HG03064 (cell line): ENCODE data around the gene MAPK13.
"Not testable (repeated sequence)": the region's sequence is repeated elsewhere in the genome, so short reads cannot be mapped to it uniquely, and the experiment has no call there.

Experiments
- ATAC-seq: cut with Tn5 transposase; IDR thresholded peaks from one replicate; pipeline ENCODE4 v1.9.1; 2021; ENCODE audit warnings: low read depth; ENCODE audit not compliant: unreplicated experiment

The MAPK13 gene

DNA sequence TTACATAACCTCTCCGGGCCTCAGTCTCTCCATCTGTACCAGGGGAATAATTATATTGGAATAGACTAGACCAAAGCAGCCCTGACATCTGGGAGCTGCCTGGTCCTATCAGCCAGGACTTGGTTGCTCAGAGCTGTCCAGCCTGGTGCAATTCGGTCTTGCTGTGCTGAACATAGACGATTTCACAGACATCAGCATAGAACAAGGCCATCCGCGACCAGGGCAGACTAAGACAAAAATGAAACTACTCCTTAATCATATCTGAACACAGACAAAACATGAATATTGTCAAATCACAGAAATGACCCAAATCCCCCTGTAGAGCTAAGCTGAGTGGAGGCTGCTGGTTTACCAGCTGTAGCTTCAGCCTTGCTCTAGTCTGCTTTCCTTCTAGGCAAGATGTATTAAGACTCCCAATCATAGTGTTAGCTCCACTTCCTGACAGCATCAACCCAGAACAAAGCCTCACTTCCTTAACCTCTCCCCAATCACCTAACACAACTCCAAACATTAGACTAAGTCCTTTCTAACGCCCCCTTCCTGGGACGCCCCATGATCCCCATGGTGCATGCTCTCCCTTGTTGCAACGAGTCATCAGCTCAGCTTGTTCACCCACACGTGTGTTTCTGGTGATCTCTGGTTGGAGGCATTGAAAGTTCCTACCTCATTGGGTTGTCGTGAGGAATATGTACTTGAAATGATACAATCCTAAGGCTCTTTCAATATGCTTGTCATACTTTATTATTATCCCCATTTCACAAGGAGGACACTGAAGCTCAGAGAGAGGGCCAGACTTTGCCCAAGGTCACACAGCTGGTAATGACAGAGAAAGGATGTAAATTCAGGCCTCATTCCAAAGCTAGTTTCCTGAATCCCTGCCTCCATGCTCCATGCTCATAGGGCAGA, 3.5 kb upstream of the MAPK13 start:
- ATAC-seq, result no peak

DNA sequence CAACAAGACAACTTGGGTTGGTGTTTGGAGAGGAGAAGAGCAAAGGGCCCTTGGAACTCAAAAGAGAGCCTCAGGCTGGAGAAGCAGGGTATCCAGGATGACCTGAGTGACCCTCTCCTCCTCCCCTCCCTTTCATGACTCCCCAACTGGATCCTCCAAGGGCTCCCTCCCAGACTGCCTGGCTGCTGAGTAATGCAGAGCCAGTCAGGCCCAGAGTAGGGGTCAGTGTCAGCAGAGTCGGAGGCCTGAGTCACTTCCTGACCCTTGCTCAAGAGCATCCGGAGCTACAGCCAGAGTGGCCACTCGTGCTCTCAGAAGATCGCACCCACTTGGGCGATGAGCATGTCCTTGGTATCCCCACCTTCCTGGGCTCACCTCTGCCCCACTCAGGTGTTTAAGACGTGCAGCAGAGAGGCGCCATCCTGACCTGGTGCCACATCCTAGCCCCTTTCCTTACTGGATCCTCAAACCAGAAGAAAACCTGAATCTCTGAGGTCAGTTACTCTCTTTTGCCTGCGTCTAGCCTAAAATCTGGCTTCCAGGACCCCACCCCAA, 2.8 kb upstream of the MAPK13 start:
- no peak for ATAC-seq

DNA sequence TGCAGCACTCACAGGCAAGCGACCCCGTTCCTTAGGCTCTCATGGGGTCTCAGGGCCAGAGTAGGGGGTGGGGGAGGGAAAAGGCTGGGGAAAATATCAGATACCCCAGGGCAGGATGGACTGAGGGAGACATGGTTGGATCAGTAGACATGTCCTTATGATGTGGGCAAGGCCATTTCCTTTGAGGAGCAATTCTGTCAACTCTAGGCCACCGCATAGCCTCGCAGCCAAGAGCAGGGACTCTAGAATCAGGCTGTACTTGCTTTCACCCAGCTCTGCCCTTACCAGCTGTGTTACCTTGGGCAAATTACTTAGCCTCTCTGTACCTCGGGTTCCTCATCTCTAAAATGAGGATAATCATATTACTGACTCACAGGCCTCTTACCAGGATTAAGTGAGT, 2.2 kb upstream of the MAPK13 start:
- ATAC-seq, result no peak

DNA sequence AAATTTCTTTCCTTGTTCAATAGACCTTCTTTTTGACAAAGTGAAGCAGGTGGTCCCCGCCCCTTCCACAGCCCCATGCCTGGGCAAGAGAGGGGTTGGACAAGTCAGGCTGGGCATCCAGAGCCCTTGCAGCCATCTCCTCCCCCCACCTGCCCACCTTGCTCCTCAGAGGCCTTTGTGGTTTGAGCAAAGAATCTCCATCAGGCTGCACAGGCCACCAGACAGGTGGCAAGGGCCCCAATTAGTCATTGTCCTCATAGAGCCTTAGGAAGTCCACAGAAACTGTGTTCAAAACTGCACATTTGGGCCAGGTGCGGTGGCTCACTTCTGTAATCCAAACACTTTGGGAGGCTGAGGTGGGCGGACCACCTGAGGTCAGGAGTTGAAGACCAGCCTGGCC, 1.5 kb upstream of the MAPK13 start:
- ATAC-seq, result no peak

DNA sequence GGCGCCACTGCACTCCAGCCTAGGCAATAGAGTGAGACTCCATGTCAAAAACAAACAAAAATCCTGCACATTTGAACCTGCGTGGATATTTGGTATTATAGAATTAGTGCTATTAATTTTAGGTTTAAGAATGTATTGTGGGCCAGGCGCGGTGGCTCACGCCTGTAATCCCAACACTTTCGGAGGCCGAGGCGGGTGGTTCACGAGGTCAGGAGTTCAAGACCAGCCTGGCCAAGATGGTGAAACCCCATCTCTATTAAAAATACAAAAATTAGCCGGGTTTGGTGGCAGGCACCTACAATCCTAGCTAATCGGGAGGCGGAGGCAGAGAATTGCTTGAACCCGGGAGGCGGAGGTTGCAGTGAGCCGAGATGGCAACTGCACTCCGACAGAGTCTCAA, 979 bp upstream of the MAPK13 start:
- ATAC-seq, result not testable (repeated sequence)

DNA sequence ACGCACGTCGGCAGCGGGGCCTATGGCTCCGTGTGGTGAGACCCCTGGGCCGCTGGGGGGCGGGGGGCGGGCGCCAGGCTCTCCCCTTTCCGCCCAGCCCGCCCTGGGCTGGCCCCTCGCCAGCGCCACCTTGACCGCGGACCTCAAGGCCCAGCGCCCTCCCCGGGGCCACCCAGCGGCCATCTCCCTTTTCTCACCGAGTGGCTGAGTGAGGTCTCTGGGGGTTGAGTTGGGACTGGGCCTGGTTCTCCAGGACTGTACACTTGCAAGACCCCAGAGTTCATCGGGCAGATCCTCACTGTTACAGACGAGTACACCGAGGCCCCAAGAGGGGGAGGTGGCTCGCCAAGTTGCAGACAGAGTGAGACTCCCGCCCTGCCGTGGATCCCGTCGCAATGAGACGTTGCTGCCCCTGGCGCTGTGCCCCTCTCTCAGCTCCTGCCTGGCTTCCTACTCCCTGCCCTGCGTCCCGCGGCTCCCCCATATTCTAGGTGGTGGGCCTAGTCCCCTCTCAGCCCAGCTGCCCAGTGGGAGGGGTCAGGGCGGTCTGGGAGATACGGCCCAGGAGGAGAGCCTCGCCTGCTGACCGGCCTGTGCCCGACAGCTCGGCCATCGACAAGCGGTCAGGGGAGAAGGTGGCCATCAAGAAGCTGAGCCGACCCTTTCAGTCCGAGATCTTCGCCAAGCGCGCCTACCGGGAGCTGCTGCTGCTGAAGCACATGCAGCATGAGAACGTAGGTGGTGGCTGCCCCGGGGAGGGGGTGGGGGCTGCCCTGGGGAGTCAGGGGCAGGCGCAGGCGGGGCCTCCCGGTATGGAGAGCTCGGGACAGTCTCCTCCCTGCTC, 576 bp downstream of the MAPK13 start:
- ATAC-seq, result peak; percentile 6

DNA sequence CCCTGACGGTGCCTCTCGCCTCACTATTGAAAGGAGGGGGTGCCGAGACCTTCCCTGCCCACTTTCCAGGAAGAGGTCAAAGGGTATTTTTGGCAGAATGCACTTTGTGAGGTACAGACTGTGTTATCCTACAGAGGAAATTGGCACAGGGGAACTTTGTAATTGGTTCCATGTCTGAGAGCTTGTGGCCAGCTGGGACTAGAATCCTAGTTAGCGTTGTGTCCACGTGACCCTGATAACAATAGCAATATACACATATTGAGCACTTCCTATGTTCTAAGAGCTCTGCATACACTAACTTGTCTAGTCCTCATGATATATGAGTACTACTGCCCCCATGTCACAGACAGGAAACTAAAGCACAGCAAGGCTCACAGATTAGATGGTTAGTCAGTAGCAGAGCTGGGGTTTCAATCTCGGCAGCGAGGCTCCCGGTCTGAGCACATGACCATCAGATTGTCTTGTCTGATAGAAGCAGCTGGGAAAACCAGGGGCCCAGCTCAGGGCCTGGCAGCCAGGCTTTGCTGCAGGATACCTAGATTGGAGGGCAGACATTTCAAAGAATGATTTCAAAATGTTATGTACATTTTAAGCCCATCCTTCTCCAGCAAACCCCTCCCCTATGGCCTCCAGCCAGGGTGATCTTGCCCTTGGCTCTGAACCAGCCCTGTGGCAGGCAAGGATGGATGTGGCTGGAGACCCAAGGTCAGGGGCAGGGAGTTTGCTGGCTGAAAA, 1.4 kb downstream of the MAPK13 start:
- ATAC-seq, result peak; percentile 79

DNA sequence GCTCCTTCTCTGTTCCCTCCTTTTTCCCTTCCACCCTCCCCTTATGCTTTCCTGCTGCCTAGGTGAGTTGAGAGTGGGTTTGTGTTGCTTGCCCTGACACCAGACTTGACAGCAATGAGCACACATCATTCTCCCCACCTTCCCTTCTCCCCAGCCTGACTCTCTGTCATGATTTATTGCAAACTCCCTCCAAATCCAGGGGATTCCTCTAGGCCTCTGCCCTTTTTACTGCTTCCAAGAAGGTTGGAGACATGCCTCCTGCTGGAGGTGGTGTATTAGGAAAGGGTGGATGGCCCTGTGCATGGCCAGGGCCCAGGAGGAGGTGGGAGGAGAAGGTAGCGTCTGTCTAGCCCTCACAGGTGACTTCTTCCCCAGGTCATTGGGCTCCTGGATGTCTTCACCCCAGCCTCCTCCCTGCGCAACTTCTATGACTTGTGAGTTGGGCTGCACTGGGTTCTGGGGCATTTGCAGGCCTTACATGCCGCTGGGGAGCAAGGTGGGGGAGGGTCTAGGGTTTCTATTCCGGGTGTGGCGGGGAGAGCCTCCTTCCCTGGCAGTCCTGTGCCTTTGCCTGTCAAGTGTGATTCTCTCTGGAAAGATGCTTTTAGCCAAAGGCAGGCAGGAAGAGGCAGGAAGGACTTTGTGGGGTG, 2.1 kb downstream of the MAPK13 start:
- ATAC-seq, result no peak

DNA sequence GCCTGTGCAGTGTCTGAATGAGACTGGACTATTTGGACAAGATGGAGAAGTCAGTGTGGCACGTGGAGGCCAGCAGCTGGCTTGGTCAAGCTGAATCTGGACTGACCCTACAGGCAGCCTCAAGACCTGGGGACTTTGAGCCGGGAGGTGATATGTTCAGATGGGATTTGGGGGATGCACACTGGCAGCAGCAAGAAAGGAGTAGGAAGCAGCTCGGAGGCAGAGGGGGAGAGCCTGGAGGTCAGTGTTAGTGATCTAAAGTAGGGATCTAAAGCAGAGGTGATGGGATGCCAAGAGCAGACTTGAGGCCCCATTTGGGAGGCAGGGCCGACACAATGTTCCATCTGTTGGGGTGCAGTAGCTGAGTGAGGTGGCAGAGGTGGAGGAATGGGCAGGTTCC, 2.8 kb downstream of the MAPK13 start:
- no peak for ATAC-seq

DNA sequence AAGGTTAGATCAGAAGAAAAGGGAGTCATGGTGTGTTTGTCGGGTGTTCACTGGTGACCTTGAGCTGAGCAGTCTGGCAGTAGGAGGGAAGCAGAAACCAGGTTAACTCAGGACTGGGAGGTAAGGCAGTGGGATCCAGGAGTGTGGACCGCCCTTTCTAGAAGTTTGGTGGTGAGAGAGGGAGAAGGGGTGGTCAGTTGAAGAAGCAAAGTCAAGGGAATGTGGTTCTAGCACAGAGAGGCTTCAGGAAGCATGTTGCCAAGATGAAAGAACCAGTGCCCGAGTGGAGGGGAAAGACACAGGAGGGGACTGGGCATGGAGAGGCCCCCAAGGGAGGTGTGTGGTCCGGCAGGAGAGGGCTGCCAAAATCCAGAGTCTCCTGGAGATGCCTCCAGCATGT, 3.6 kb downstream of the MAPK13 start:
- ATAC-seq, result no peak

DNA sequence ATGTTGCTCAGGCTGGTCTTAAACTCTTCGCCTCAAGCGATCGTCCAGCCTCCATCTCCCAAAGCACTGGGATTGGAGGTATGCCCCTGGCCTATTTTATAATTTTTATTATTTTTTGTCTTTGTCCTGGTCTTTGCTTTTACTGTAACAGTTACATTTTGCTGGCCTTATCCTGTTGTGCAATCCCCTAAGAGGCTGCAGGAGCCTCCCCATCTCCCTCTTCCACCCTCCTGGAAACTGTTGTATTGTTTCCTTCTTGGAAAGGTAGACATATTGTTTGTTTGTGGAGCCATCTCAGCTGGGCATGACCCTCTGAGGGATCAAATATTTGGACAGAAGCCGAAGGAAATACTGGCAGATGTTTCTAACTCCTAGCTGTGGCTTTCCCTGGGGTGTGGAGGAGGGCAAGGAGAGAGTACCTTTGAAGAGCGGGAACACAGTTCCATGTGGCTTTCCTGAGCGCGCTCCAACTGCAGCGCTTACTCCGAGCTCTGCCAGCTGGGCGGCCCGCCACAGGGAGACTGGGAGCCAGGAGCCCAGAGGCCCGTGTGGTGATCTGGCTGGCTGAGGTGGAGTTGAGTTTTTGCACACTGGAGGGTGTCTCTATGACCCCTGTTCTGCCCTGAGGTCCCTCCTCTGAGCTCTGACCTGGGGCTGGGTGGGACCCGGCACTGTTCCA, 4.9 kb downstream of the MAPK13 start:
- no peak for ATAC-seq

DNA sequence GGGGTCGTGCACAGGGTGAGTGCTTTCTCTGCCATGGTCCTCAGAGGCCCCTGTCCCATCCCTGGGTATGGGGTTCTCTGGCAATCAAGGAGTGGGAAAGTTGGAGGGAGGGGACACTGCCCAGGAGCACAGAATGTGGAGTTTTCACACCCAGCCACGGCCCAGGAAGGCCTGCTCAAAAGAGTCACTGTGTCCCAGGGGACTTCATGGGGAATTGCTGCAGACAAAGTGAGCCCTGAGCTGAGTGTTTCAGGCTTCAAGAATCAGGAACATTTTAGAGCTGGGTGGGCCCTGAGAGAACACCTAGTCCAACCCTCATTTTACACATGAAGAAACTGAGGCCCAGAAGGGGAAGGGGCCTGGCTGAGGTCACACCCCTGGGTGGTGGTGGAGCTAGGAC, 5.7 kb downstream of the MAPK13 start:
- ATAC-seq, result no peak

DNA sequence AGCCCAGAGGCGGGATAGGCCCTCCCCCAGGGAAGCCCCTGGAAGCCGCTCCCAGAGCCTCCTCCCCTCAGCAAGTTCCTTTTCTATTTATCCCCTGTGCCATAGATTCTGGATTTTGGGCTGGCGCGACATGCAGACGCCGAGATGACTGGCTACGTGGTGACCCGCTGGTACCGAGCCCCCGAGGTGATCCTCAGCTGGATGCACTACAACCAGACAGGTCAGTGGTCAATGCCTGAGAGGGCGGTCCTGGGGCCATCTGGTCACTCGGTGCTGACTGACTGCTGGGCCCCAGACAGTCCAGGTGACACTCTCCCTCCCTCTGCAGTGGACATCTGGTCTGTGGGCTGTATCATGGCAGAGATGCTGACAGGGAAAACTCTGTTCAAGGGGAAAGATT, 6.2 kb downstream of the MAPK13 start:
- no peak for ATAC-seq

DNA sequence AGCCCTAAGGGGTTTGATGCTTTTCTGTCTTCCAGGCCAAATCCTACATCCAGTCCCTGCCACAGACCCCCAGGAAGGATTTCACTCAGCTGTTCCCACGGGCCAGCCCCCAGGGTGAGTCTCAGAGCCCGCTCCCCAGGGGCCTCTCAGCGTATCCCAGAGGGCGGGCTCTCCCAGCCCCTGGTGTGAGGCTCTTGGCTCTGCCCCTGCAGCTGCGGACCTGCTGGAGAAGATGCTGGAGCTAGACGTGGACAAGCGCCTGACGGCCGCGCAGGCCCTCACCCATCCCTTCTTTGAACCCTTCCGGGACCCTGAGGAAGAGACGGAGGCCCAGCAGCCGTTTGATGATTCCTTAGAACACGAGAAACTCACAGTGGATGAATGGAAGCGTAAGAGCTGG, 8.4 kb downstream of the MAPK13 start:
- ATAC-seq, result no peak

DNA sequence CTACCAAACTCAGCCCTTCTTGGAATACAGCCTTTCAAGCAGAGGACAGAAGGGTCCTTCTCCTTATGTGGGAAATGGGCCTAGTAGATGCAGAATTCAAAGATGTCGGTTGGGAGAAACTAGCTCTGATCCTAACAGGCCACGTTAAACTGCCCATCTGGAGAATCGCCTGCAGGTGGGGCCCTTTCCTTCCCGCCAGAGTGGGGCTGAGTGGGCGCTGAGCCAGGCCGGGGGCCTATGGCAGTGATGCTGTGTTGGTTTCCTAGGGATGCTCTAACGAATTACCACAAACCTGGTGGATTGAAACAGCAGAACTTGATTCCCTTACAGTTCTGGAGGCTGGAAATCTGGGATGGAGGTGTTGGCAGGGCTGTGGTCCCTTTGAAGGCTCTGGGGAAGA, 9.1 kb downstream of the MAPK13 start:
- no peak for ATAC-seq

DNA sequence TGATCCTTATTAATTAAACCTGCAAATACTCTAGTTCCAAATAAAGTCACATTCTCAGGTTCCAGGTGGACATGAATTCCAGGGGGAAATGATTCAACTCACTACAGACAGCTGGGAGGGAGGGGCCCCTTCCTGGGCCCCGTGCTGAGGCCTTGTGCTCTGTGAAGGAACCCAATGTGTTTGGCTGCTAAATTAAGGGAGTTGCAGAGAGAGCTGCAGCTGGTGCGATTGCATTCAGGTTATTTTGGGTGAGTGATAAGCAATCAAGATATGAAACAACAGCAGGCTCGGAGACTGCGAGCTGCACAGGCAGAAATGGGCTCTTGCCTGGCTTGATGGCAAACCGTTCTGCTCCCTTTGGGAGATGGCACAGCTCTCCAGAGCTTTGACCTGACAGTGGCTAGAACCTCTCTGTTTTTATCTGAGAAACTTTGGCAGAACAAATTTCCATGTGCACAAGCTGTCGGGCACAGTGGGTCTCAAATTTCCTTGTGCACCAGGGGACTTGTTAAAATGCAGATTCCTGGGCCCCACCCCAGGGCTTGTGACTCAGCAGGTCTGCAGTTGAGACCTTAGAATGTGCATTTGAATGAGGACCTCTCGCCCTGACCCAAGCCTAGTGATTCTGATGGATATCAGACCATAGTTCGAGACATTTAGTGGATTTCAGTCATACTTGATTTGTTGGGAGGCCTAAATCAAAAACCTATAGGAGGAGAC, 9.8 kb downstream of the MAPK13 start:
- ATAC-seq, result no peak

DNA sequence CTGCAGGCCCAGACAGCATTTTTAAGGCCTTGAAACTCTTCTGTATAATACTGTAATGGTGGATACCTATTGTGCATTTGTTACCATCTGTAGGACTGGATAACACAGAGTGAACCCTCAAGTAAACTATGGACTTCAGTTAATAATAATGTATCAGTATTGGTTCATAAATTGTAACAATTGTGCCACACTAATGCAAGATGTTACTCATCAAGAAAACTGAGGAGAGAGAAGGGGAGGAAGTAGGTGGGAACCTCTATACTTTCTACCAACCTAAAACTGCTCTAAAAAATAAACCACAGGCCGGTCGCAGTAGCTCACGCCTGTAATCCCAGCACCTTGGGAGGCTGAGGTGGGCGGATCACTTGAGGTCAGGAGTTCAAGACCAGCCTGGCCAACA, 10.8 kb downstream of the MAPK13 start:
- ATAC-seq, result no peak

DNA sequence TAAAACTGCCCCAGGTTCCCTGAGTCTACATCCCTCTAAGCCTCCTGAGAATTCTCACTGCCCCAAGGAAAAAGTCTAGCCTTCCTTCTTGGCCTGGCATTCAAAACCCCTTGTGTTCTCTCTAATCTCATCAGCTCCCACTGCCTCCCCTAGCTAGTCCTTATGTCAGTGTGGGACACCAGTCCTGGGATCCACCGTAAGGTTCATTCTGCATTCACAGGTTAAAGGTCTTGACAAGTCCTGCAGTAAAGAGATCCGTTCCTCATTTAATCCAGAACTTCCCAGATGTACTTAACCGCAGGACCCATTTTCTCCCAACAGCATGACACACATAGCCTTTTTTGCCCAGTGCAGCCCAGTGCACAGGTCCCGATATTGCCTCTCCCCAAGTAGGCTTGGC, 11.6 kb downstream of the MAPK13 start:
- ATAC-seq, result no peak
